Activated CD8-positive, alpha-beta T cell treated with anti-CD3 and anti-CD28 coated beads for 36 hours (primary cell): ENCODE measurements around the gene NCOR1. TPM values are rescaled to one million over a fixed set of nuclear protein-coding genes. Genes with fewer than 3 reads are reported as not detected.

Source experiments
- ATAC-seq: fragments of 200-7000 bp; cut with Tn5 transposase; one replicate; pipeline ENCODE4 v1.10.0; 2021; ENCODE audit warnings: mild to moderate bottlenecking, moderate library complexity
- CTCF ChIA-PET: fragments of 350-600 bp; sonication (Branson Sonifier 250); formaldehyde crosslinking; loops from one replicate; lab custom pipeline; 2021; ENCODE audit warnings: antibody characterized with exemption; lab: Charles Lee
- POLR2A ChIA-PET: fragments of 350-600 bp; sonication (Branson Sonifier 250); formaldehyde crosslinking; loops from one replicate; lab custom pipeline; 2021; ENCODE audit warnings: antibody characterized with exemption; lab: Charles Lee
- DNase-seq: peaks from one replicate; pipeline ENCODE4 v3.0.0-alpha.2; 2020
- H3K27ac Mint-ChIP-seq: one replicate; pipeline ENCODE4 v1.8.0; 2021; ENCODE audit warnings: mild to moderate bottlenecking, mixed read lengths
- H3K27me3 Mint-ChIP-seq: one replicate; pipeline ENCODE4 v1.8.0; 2021; ENCODE audit warnings: mixed read lengths
- H3K36me3 Mint-ChIP-seq: one replicate; pipeline ENCODE4 v1.8.0; 2021; ENCODE audit warnings: low read depth, mixed read lengths
- H3K4me1 Mint-ChIP-seq: one replicate; pipeline ENCODE4 v1.8.0; 2021; ENCODE audit warnings: low read depth, mixed read lengths
- H3K4me3 Mint-ChIP-seq: one replicate; pipeline ENCODE4 v1.8.0; 2021; ENCODE audit warnings: mild to moderate bottlenecking, moderate library complexity, mixed read lengths
- H3K9me3 Mint-ChIP-seq: one replicate; pipeline ENCODE4 v1.8.0; 2021; ENCODE audit warnings: mixed read lengths
- CTCF ChIP-seq: fragments of 200-600 bp; IDR thresholded peaks from one replicate; pipeline ENCODE4 v1.8.0; 2022; ENCODE audit warnings: antibody characterized with exemption, mild to moderate bottlenecking
- intact Hi-C: fragments of 100-400 bp; cut with micrococcal nuclease; formaldehyde crosslinking; loops from one replicate; pipeline ENCODE4 v1.10.0; 2022
- total RNA-seq, 2 experiments: library from RNA; stranded (reverse); gene quantifications; one replicate each; pipeline ENCODE4 v1.2.3, GENCODE V29; 2021

NCOR1 gene
- total RNA-seq, 2 experiments from 2014 or later = 123 TPM

GRCh38 chr17:15998031-15998562, 217.2 kb downstream of the NCOR1 start:
- no peak for TF ChIP-seq CTCF
- Mint-ChIP-seq H3K36me3 (peaks cover 29% of the 10 kb centered on the region), H3K4me3 (peak overlapping the region; percentile 96), H3K9me3 (peaks cover 9% of the 10 kb centered on the region), H3K4me1 (peaks cover 25% of the 10 kb centered on the region), H3K27ac (peak overlapping the region; percentile 96), H3K27me3 (no peaks in the 10 kb centered on the region)
- POLR2A ChIA-PET = interaction anchor here (1.3 to 2.3 kb wide), 3 partner anchors 12 to 218 kb away, joined by 3 to 22 read pairs (median 3); partner anchors contain the start of gene ADORA2B
- no peak for DNase-seq
- CTCF ChIA-PET = interaction anchor here (0.7 to 1.7 kb wide), 3 partner anchors 33 to 101 kb away, joined by 3 to 14 read pairs (median 3); partner anchors contain the start of gene ADORA2B
- no peak for ATAC-seq
- intact Hi-C loops = loop anchor here (5.0 kb wide), 1 partner anchor 41 kb away; no protein-coding TSS in a partner anchor

- TF ChIP-seq CTCF = no peak
- Mint-ChIP-seq H3K36me3 (peaks cover 13% of the 10 kb centered on the region), H3K4me3 (no peak overlapping the region), H3K9me3 (peaks cover 2% of the 10 kb centered on the region), H3K27me3 (no peaks in the 10 kb centered on the region), H3K4me1 (peaks cover 13% of the 10 kb centered on the region), H3K27ac (no peak overlapping the region)
- intact Hi-C loops = loop anchor here (5.0 kb wide), 1 partner anchor 39 kb away; no protein-coding TSS in a partner anchor
- DNase-seq = no peak
- ChIA-PET POLR2A (interaction anchor here (1.2 kb wide), 1 partner anchor 10 kb away, joined by 3 read pairs; no protein-coding TSS in a partner anchor), CTCF (interaction anchor here (1.2 to 1.4 kb wide), 2 partner anchors 51 to 168 kb away, joined by 4 read pairs; partner anchors contain the start of gene ADORA2B)
- no peak for ATAC-seq
These were observed 219.0 kb downstream of the NCOR1 start for GRCh38 chr17:15996322-15996721.

DNA sequence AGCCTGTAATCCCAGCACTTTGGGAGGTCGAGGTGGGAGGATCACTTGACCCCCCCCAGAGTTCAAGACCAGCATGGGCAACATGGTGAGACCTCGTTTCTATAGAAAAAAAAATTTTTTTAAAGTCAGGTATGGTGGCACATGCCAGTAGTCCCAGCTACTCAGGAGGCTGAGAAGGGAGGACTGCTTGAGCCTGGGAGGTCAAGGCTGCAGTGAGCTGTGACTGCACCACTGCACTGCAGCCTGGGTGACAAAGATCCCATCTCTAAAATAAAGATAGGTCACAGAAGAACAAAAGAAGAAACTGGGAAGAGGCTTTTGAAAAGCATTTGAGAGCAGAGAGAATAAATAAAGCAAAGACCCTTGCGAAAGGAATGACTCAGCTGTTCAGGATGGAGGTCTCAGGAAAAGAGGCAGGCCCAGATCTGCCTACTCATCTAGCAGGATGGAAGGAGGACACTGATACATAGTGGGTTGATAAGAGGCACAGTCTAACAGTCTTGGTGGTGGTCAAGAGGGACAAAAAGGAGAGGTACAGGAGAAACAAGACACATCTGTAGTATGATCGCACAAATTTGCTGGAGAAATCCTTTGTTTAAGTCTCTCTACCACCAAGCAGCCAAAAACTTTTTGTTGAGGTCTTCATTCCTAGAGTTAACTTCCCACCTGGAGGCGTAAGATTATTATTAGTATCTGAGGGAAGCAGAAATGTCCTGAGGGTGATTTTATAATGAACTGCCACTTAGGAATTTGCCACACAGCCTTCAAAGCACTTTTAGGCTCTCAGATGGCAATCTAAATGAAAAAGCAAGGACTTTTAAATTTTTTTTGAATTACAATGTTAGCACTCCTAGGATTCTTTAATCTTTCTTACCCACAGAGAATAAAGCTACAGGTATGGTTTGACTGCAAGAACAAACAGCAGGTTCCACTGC, 233.4 kb downstream of the NCOR1 start:
- no peak for TF ChIP-seq CTCF
- ChIA-PET POLR2A (interaction anchor here (0.8 to 0.9 kb wide), 2 partner anchors 16 to 23 kb away, joined by 3 to 4 read pairs; no protein-coding TSS in a partner anchor), CTCF (interaction anchor here (0.9 to 1.6 kb wide), 3 partner anchors 10 to 153 kb away, joined by 3 to 5 read pairs (median 3); no protein-coding TSS in a partner anchor)
- Mint-ChIP-seq H3K4me1 (peaks cover 25% of the 10 kb centered on the region), H3K27ac (no peak overlapping the region), H3K4me3 (no peak overlapping the region), H3K36me3 (peaks cover 47% of the 10 kb centered on the region), H3K27me3 (no peaks in the 10 kb centered on the region), H3K9me3 (no peaks in the 10 kb centered on the region)
- ATAC-seq = no peak
- DNase-seq = no peak
- intact Hi-C loops = no loop called here

DNA sequence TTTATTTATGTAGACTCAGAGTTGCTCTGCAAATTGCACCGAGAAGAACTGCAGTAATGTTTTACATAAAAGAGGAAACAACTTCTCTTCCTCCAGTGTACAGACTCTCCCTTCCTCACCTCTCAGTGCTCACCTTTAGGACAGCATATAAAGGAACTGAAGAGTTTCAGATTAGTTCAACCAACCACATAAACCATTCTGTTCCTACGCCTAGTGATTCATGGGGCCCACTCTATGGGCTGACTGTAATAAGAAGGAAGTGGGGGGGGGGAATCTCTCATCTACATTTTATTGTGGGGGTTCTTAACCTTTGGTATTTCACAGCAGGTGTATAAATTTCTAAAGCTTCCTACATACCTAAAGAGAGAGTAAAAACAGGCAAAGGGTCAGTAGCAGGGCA, 234.1 kb downstream of the NCOR1 start:
- peak; percentile 72 for DNase-seq
- ATAC-seq = peak; percentile 100
- H3K36me3 Mint-ChIP-seq = peaks cover 44% of the 10 kb centered on the region
- TF ChIP-seq CTCF = no peak
- H3K27me3 Mint-ChIP-seq = no peaks in the 10 kb centered on the region
- H3K4me1 Mint-ChIP-seq = peaks cover 26% of the 10 kb centered on the region
- H3K9me3 Mint-ChIP-seq = no peaks in the 10 kb centered on the region
- POLR2A ChIA-PET = interaction anchor here (0.8 kb wide), 1 partner anchor 23 kb away, joined by 3 read pairs; no protein-coding TSS in a partner anchor
- CTCF ChIA-PET = interaction anchor here (0.9 to 1.6 kb wide), 3 partner anchors 11 to 152 kb away, joined by 3 to 5 read pairs (median 3); partner anchors contain the start of gene ZSWIM7
- H3K27ac Mint-ChIP-seq = peak overlapping the region; percentile 25
- intact Hi-C loops = no loop called here
- no peak overlapping the region for H3K4me3 Mint-ChIP-seq

Other genes with a start within 250 kb of the NCOR1 start
- 10 to 100 TPM; 14.5 to 18.2 TPM for gene ZSWIM7, start 215.8 kb downstream of the NCOR1 start, total RNA-seq
- gene TTC19, start 215.7 kb downstream of the NCOR1 start, total RNA-seq = 10 to 100 TPM; 24.7 to 26.0 TPM
- gene PIGL, start 1.7 kb upstream of the NCOR1 start, total RNA-seq = 10 to 100 TPM; 45.0 to 48.6 TPM
- gene CENPV, start 137.9 kb upstream of the NCOR1 start, total RNA-seq = 100 to 1,000 TPM; 139 to 142 TPM
- gene UBB, start 165.6 kb upstream of the NCOR1 start, total RNA-seq = 1,000 to 10,000 TPM; 1,334 to 1,337 TPM
- gene TRPV2, start 200.0 kb upstream of the NCOR1 start, total RNA-seq = 10 to 100 TPM; 44.6 to 47.6 TPM